Measurements from ENCODE around the gene NRG2.

DNA sequence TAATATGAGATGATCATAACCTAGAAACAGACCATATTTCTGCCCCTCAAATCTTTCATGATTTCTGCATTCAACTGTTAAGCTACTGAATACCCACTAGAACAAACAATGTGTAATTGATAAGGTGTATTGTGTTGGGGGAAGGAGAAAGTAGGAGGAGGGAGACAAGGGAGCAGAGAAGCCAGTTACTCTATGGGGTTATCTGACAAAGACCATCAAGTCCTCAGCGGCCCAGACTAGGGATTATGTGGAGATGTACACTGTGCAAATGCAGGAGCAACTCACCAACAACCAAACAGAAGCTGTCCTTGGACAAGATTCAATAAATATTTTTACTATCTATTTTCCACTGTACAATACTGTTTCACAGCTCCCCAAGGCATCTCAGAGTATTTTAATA is 2.7 kb downstream of the NRG2 start:
- TF ChIP-seq, protein P1, sequence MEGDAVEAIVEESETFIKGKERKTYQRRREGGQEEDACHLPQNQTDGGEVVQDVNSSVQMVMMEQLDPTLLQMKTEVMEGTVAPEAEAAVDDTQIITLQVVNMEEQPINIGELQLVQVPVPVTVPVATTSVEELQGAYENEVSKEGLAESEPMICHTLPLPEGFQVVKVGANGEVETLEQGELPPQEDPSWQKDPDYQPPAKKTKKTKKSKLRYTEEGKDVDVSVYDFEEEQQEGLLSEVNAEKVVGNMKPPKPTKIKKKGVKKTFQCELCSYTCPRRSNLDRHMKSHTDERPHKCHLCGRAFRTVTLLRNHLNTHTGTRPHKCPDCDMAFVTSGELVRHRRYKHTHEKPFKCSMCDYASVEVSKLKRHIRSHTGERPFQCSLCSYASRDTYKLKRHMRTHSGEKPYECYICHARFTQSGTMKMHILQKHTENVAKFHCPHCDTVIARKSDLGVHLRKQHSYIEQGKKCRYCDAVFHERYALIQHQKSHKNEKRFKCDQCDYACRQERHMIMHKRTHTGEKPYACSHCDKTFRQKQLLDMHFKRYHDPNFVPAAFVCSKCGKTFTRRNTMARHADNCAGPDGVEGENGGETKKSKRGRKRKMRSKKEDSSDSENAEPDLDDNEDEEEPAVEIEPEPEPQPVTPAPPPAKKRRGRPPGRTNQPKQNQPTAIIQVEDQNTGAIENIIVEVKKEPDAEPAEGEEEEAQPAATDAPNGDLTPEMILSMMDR (IDR thresholded peaks at IDR 0.05): no peak
- TF ChIP-seq POLR2A (IDR thresholded peaks at IDR 0.05): no peak

Data from adrenal gland (tissue), 5 donors.